ENCODE data around the gene PTRHD1.

Gene PTRHD1

DNA sequence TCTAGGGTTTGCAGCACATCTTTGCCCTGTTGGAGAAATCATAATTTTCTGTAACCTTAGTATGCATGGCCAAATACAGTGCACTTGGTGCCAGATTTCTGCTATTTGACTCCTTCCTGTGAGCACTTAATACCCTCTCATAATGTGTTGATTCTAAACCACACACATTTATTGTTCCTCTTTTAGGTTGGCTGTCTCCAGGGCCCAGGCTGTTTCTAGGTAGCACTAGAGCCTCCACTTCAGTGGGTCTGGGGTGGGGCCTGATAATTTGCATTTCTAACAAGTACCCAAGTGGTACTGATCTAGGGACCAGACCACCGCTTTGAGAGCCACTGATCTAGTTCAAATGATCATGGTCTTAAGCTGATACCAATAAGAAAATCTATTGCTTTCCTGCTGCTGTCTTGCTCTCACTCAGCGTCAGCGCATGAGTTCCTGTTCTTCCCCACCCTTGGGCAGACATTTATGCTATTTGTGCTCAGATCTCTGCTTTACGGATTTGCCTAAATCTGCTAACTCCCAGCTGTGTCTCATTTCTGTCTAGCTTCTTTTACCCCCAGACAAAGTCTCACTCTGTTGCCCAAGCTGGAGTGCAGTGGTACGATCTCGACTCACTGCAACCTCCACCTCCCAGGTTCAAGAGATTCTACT lies 7.4 kb downstream of the PTRHD1 start:
- no peak overlapping the region for H3K4me2 ChIP-seq (ENCODE audit: insufficient read depth, low read length, poor library complexity, severe bottlenecking)
- H2AK5ac ChIP-seq (ENCODE audit: low read depth, low read length): no peak overlapping the region
- no peaks in the 10 kb centered on the region for H3K79me1 ChIP-seq (ENCODE audit: low read depth, low read length)
- no peak overlapping the region for H3K4me3 ChIP-seq (ENCODE audit: low read length in 2 of 2)
- no peaks in the 10 kb centered on the region for H3K27me3 ChIP-seq (ENCODE audit: control insufficient read depth in 3 of 3, insufficient read depth in 3 of 3, low read depth in 1 of 3, low read length in 3 of 3)
- H3K14ac ChIP-seq (ENCODE audit: low read length): no peak overlapping the region
- H4K91ac ChIP-seq (ENCODE audit: low read depth, low read length, poor library complexity): no peak overlapping the region
- H3K36me3 ChIP-seq (replicated peaks in 1 of 2; ENCODE audit: control insufficient read depth in 2 of 2, insufficient read depth in 2 of 2, low read length in 2 of 2): peaks cover 0 to 6% of the 10 kb centered on the region in 2 donors
- no CpG with 5 or more reads among the region's 6 CpGs for WGBS, 2 donors (ENCODE audit: extremely low coverage in 2 of 2, insufficient read length in 2 of 2, insufficient replicate concordance in 1 of 2)
- H2BK15ac ChIP-seq (ENCODE audit: low read length): no peak overlapping the region
- H3K18ac ChIP-seq (ENCODE audit: low read length): no peak overlapping the region
- no peak overlapping the region for H2BK5ac ChIP-seq (ENCODE audit: low read length)
- no peak overlapping the region for H4K8ac ChIP-seq (ENCODE audit: low read depth, low read length)
- no peak overlapping the region for H3K9ac ChIP-seq (ENCODE audit: low read depth, low read length, poor library complexity)
- H2BK120ac ChIP-seq (ENCODE audit: low read depth, low read length): no peak overlapping the region
- H3K23ac ChIP-seq (ENCODE audit: low read depth, low read length, poor library complexity): no peak overlapping the region
- no peak overlapping the region for H2BK12ac ChIP-seq (ENCODE audit: low read length)
- H3K4me1 ChIP-seq (ENCODE audit: control insufficient read depth in 2 of 2, insufficient read depth in 1 of 2, low read depth in 1 of 2, low read length in 2 of 2): peaks cover 0 to 1% of the 10 kb centered on the region in 2 donors
- H3K27ac ChIP-seq (replicated peaks; ENCODE audit: low read length): no peak overlapping the region
- H3K9me3 ChIP-seq (replicated peaks in 1 of 2; ENCODE audit: control insufficient read depth in 2 of 2, insufficient read depth in 1 of 2, low read depth in 1 of 2, low read length in 2 of 2): no peaks in the 10 kb centered on the region
- DNase-seq (ENCODE audit: low spot score): no peak
- H2AFZ ChIP-seq (ENCODE audit: low read length): no peak overlapping the region
- H3K4ac ChIP-seq (ENCODE audit: low read length): no peak overlapping the region

DNA sequence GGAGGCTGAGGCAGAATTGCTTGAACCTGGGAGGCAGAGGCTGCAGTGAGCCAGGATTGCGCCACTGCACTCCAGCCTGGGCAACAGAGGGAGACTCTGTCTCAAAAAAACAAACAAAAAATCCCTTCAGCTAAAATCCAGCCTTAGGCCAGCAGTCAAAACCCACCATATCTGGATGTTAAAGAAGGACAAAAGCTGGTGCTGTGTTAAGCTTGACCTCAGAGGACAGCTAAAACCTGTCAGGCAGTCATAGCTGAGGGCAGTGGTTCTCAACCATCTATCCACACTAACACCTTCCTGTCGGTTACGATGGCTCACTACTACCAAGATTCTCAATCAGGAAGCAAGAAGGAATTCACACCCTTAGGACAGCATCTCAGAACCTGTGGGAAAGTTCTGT lies 9.6 kb downstream of the PTRHD1 start:
- H2BK12ac ChIP-seq (ENCODE audit: low read length): no peak overlapping the region
- H2AK5ac ChIP-seq (ENCODE audit: low read depth, low read length): no peak overlapping the region
- H3K4me3 ChIP-seq (ENCODE audit: low read length in 2 of 2): no peak overlapping the region
- H3K18ac ChIP-seq (ENCODE audit: low read length): no peak overlapping the region
- H4K91ac ChIP-seq (ENCODE audit: low read depth, low read length, poor library complexity): no peak overlapping the region
- WGBS, 2 donors (ENCODE audit: extremely low coverage in 2 of 2, insufficient read length in 2 of 2, insufficient replicate concordance in 1 of 2): no CpG with 5 or more reads among the region's 3 CpGs
- H2BK120ac ChIP-seq (ENCODE audit: low read depth, low read length): no peak overlapping the region
- H3K23ac ChIP-seq (ENCODE audit: low read depth, low read length, poor library complexity): no peak overlapping the region
- no peak overlapping the region for H3K27ac ChIP-seq (replicated peaks; ENCODE audit: low read length)
- no peaks in the 10 kb centered on the region for H3K9me3 ChIP-seq (replicated peaks in 1 of 2; ENCODE audit: control insufficient read depth in 2 of 2, insufficient read depth in 1 of 2, low read depth in 1 of 2, low read length in 2 of 2)
- H2AFZ ChIP-seq (ENCODE audit: low read length): no peak overlapping the region
- no peak overlapping the region for H3K14ac ChIP-seq (ENCODE audit: low read length)
- no peak overlapping the region for H3K9ac ChIP-seq (ENCODE audit: low read depth, low read length, poor library complexity)
- H3K79me1 ChIP-seq (ENCODE audit: low read depth, low read length): no peaks in the 10 kb centered on the region
- H3K27me3 ChIP-seq (ENCODE audit: control insufficient read depth in 3 of 3, insufficient read depth in 3 of 3, low read depth in 1 of 3, low read length in 3 of 3): no peaks in the 10 kb centered on the region
- H2BK15ac ChIP-seq (ENCODE audit: low read length): no peak overlapping the region
- DNase-seq (ENCODE audit: low spot score): no peak
- no peak overlapping the region for H4K8ac ChIP-seq (ENCODE audit: low read depth, low read length)
- no peak overlapping the region for H3K4me2 ChIP-seq (ENCODE audit: insufficient read depth, low read length, poor library complexity, severe bottlenecking)
- H3K4ac ChIP-seq (ENCODE audit: low read length): no peak overlapping the region
- no peak overlapping the region for H2BK5ac ChIP-seq (ENCODE audit: low read length)
- no peaks in the 10 kb centered on the region for H3K36me3 ChIP-seq (replicated peaks in 1 of 2; ENCODE audit: control insufficient read depth in 2 of 2, insufficient read depth in 2 of 2, low read length in 2 of 2)
- H3K4me1 ChIP-seq (ENCODE audit: control insufficient read depth in 2 of 2, insufficient read depth in 1 of 2, low read depth in 1 of 2, low read length in 2 of 2): no peaks in the 10 kb centered on the region

- Histone ChIP-seq H2BK15ac (ENCODE audit: low read length) (no peak overlapping the region), H3K4me1 (ENCODE audit: control insufficient read depth in 2 of 2, insufficient read depth in 1 of 2, low read depth in 1 of 2, low read length in 2 of 2) (no peaks in the 10 kb centered on the region), H3K36me3 (replicated peaks in 1 of 2; ENCODE audit: control insufficient read depth in 2 of 2, insufficient read depth in 2 of 2, low read length in 2 of 2) (no peaks in the 10 kb centered on the region), H2AK5ac (ENCODE audit: low read depth, low read length) (no peak overlapping the region), H3K9me3 (replicated peaks in 1 of 2; ENCODE audit: control insufficient read depth in 2 of 2, insufficient read depth in 1 of 2, low read depth in 1 of 2, low read length in 2 of 2) (no peaks in the 10 kb centered on the region), H3K14ac (ENCODE audit: low read length) (no peak overlapping the region), H2BK12ac (ENCODE audit: low read length) (no peak overlapping the region), H4K91ac (ENCODE audit: low read depth, low read length, poor library complexity) (no peak overlapping the region), H3K27ac (replicated peaks; ENCODE audit: low read length) (no peak overlapping the region), H3K4me2 (ENCODE audit: insufficient read depth, low read length, poor library complexity, severe bottlenecking) (no peak overlapping the region), H3K4ac (ENCODE audit: low read length) (no peak overlapping the region), H3K9ac (ENCODE audit: low read depth, low read length, poor library complexity) (no peak overlapping the region), H4K8ac (ENCODE audit: low read depth, low read length) (no peak overlapping the region), H2BK5ac (ENCODE audit: low read length) (no peak overlapping the region), H3K18ac (ENCODE audit: low read length) (no peak overlapping the region), H3K27me3 (ENCODE audit: control insufficient read depth in 3 of 3, insufficient read depth in 3 of 3, low read depth in 1 of 3, low read length in 3 of 3) (no peaks in the 10 kb centered on the region), H3K4me3 (ENCODE audit: low read length in 2 of 2) (no peak overlapping the region), H3K79me1 (ENCODE audit: low read depth, low read length) (no peaks in the 10 kb centered on the region), H2BK120ac (ENCODE audit: low read depth, low read length) (no peak overlapping the region), H3K23ac (ENCODE audit: low read depth, low read length, poor library complexity) (no peak overlapping the region), H2AFZ (ENCODE audit: low read length) (peak overlapping the region; percentile 16)
- no CpG with 5 or more reads among the region's 2 CpGs for WGBS, 2 donors (ENCODE audit: extremely low coverage in 2 of 2, insufficient read length in 2 of 2, insufficient replicate concordance in 1 of 2)
- no peak for DNase-seq (ENCODE audit: low spot score)
Observed at GRCh38 chr2:24779116-24779515, 14.1 kb downstream of the PTRHD1 start.

GRCh38 chr2:24774373-24774772 lies 18.8 kb downstream of the PTRHD1 start:
- H2BK15ac ChIP-seq (ENCODE audit: low read length): no peak overlapping the region
- H3K4ac ChIP-seq (ENCODE audit: low read length): no peak overlapping the region
- no CpG with 5 or more reads among the region's 3 CpGs for WGBS, 2 donors (ENCODE audit: extremely low coverage in 2 of 2, insufficient read length in 2 of 2, insufficient replicate concordance in 1 of 2)
- no peak overlapping the region for H3K4me2 ChIP-seq (ENCODE audit: insufficient read depth, low read length, poor library complexity, severe bottlenecking)
- no peaks in the 10 kb centered on the region for H3K27me3 ChIP-seq (ENCODE audit: control insufficient read depth in 3 of 3, insufficient read depth in 3 of 3, low read depth in 1 of 3, low read length in 3 of 3)
- H2BK120ac ChIP-seq (ENCODE audit: low read depth, low read length): no peak overlapping the region
- no peak overlapping the region for H4K8ac ChIP-seq (ENCODE audit: low read depth, low read length)
- no peaks in the 10 kb centered on the region for H3K79me1 ChIP-seq (ENCODE audit: low read depth, low read length)
- H2BK12ac ChIP-seq (ENCODE audit: low read length): no peak overlapping the region
- no peak overlapping the region for H3K18ac ChIP-seq (ENCODE audit: low read length)
- no peak overlapping the region for H2AK5ac ChIP-seq (ENCODE audit: low read depth, low read length)
- no peak overlapping the region for H4K91ac ChIP-seq (ENCODE audit: low read depth, low read length, poor library complexity)
- no peak overlapping the region for H3K9ac ChIP-seq (ENCODE audit: low read depth, low read length, poor library complexity)
- no peak overlapping the region for H3K14ac ChIP-seq (ENCODE audit: low read length)
- peaks cover 3 to 12% of the 10 kb centered on the region in 2 donors for H3K36me3 ChIP-seq (replicated peaks in 1 of 2; ENCODE audit: control insufficient read depth in 2 of 2, insufficient read depth in 2 of 2, low read length in 2 of 2)
- no peak for DNase-seq (ENCODE audit: low spot score)
- peaks cover 0 to 1% of the 10 kb centered on the region in 2 donors for H3K4me1 ChIP-seq (ENCODE audit: control insufficient read depth in 2 of 2, insufficient read depth in 1 of 2, low read depth in 1 of 2, low read length in 2 of 2)
- no peak overlapping the region for H2BK5ac ChIP-seq (ENCODE audit: low read length)
- H3K4me3 ChIP-seq (ENCODE audit: low read length in 2 of 2): no peak overlapping the region
- no peak overlapping the region for H2AFZ ChIP-seq (ENCODE audit: low read length)
- H3K23ac ChIP-seq (ENCODE audit: low read depth, low read length, poor library complexity): no peak overlapping the region
- H3K9me3 ChIP-seq (replicated peaks in 1 of 2; ENCODE audit: control insufficient read depth in 2 of 2, insufficient read depth in 1 of 2, low read depth in 1 of 2, low read length in 2 of 2): peaks cover 2 to 11% of the 10 kb centered on the region in 2 donors
- no peak overlapping the region for H3K27ac ChIP-seq (replicated peaks; ENCODE audit: low read length)

All from neuronal stem cell (in vitro differentiated cells).